ENCODE results near the gene WWC2.

Gene WWC2

GRCh38 chr4:183256756-183257385 is 157.8 kb downstream of the WWC2 start:
- peak; percentile 42 for DNase-seq (ENCODE audit: low spot score)

GRCh38 chr4:183257808-183258207 is 158.8 kb downstream of the WWC2 start:
- DNase-seq (ENCODE audit: low spot score): no peak

GRCh38 chr4:183260491-183261151 is 161.6 kb downstream of the WWC2 start:
- DNase-seq (ENCODE audit: low spot score): no peak

- peak; percentile 77 for DNase-seq (ENCODE audit: low spot score)
Observed at GRCh38 chr4:183261953-183262775, 163.1 kb downstream of the WWC2 start.

- no peak for DNase-seq (ENCODE audit: low spot score)
Observed at GRCh38 chr4:183262776-183263100, 163.7 kb downstream of the WWC2 start.

GRCh38 chr4:183263787-183264386 is 164.8 kb downstream of the WWC2 start:
- no peak for DNase-seq (ENCODE audit: low spot score)

- no peak for DNase-seq (ENCODE audit: low spot score)
Observed at GRCh38 chr4:183264614-183265013, 165.6 kb downstream of the WWC2 start.

GRCh38 chr4:183266371-183266770 is 167.3 kb downstream of the WWC2 start:
- DNase-seq (ENCODE audit: low spot score): no peak

- DNase-seq (ENCODE audit: low spot score): no peak
Observed at GRCh38 chr4:183268556-183268955, 169.5 kb downstream of the WWC2 start.

- no peak for DNase-seq (ENCODE audit: low spot score)
Observed at GRCh38 chr4:183272384-183272783, 173.3 kb downstream of the WWC2 start.

GRCh38 chr4:183276106-183276505 is 177.0 kb downstream of the WWC2 start:
- DNase-seq (ENCODE audit: low spot score): no peak

GRCh38 chr4:183284258-183284785 is 185.3 kb downstream of the WWC2 start:
- DNase-seq (ENCODE audit: low spot score): no peak

- DNase-seq (ENCODE audit: low spot score): no peak
Observed at GRCh38 chr4:183284965-183285364, 185.9 kb downstream of the WWC2 start.

GRCh38 chr4:183285886-183286285 is 186.8 kb downstream of the WWC2 start:
- no peak for DNase-seq (ENCODE audit: low spot score)

GRCh38 chr4:183286590-183287308 is 187.7 kb downstream of the WWC2 start:
- DNase-seq (ENCODE audit: low spot score): no peak

- no peak for DNase-seq (ENCODE audit: low spot score)
Observed at GRCh38 chr4:183287309-183287659, 188.2 kb downstream of the WWC2 start.

GRCh38 chr4:183287677-183288076 is 188.6 kb downstream of the WWC2 start:
- DNase-seq (ENCODE audit: low spot score): no peak

- DNase-seq (ENCODE audit: low spot score): no peak
Observed at GRCh38 chr4:183288955-183289354, 189.9 kb downstream of the WWC2 start.

GRCh38 chr4:183289688-183290087 is 190.6 kb downstream of the WWC2 start:
- DNase-seq (ENCODE audit: low spot score): no peak

- DNase-seq (ENCODE audit: low spot score): no peak
Observed at GRCh38 chr4:183291070-183291469, 192.0 kb downstream of the WWC2 start.

- DNase-seq (ENCODE audit: low spot score): no peak
Observed at GRCh38 chr4:183295711-183296110, 196.7 kb downstream of the WWC2 start.

GRCh38 chr4:183297675-183298074 is 198.6 kb downstream of the WWC2 start:
- no peak for DNase-seq (ENCODE audit: low spot score)

Measured in activated CD4-positive, alpha-beta T cell treated with anti-CD3 and anti-CD28 coated beads, Interleukin-2, Interleukin-4, amounts not matched to agents 100 ng/mL and 50 ng/mL, durations not matched to agents 16 hours and 8 hours (primary cell).